PC-3 (cell line): ENCODE results near the gene NFKBIA.

Experiments used
- EZH2phosphoT487 ChIP-seq: fragments of 300-600 bp; sonication (generic); IDR thresholded peaks from 2 replicates; pipeline ENCODE4 v1.6.1; 2018; ENCODE audit warnings: mild to moderate bottlenecking, antibody characterized with exemption, low read length, borderline replicate concordance
- TF ChIP-seq, protein P1 (sequence below): fragments of 300-600 bp; sonication (generic); conservative IDR thresholded peaks from 2 replicates; pipeline ENCODE4 v1.5.1; 2017; ENCODE audit warnings: antibody characterized with exemption, low read depth, mild to moderate bottlenecking, low read length

DNA sequence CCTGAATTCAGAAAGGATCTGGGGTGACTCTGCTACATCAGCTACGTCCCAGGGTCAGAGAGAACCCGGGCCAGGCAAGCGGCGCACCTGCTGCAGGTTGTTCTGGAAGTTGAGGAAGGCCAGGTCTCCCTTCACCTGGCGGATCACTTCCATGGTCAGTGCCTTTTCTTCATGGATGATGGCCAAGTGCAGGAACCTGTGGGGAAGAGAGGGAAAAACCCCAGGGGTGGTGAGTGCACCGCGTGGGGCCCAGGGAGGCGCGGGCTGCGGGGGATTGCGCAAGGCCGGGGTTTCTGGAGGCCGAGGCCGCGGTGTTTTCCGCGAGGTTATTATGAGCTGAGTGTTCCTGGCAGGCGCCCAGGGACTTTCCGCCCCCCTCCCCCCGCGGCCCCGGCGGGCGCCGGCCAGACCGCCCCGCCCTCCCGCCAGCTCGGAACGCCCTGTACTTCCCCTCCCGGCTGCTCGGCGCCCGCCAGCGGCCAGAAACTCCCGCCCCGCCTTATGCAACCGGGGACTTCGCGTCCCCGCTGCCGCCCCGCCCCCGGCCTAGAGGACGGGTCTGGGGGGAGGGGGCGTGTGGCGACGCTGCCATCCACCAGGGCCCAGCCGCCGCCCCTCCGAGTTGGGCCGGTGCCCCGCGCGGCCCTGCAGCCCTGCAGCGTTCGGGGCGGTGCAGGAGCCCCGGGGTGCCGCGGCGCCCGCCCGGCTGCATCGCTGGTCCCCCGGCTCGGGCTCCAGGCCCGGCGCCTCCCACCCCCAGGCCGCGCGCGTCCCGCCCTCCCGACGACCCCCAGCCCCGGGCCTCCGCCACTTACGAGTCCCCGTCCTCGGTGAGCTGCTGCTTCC lies 723 bp downstream of the NFKBIA start:
- TF ChIP-seq, protein P1, sequence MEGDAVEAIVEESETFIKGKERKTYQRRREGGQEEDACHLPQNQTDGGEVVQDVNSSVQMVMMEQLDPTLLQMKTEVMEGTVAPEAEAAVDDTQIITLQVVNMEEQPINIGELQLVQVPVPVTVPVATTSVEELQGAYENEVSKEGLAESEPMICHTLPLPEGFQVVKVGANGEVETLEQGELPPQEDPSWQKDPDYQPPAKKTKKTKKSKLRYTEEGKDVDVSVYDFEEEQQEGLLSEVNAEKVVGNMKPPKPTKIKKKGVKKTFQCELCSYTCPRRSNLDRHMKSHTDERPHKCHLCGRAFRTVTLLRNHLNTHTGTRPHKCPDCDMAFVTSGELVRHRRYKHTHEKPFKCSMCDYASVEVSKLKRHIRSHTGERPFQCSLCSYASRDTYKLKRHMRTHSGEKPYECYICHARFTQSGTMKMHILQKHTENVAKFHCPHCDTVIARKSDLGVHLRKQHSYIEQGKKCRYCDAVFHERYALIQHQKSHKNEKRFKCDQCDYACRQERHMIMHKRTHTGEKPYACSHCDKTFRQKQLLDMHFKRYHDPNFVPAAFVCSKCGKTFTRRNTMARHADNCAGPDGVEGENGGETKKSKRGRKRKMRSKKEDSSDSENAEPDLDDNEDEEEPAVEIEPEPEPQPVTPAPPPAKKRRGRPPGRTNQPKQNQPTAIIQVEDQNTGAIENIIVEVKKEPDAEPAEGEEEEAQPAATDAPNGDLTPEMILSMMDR = no peak
- TF ChIP-seq EZH2phosphoT487 = no peak
